ENCODE results near the gene EIF2B5. TPM values are rescaled to one million over a fixed set of nuclear protein-coding genes. Genes with fewer than 3 reads are reported as not detected.
A peak's percentile ranks its signal among the peaks of the same experiment; 100 is the strongest.

The EIF2B5 gene
- total and polyA plus RNA-seq, 2 of the 13 experiments (the other 11 are each of a cell fraction or from before 2014, with no cell fraction given), result 38.4 to 60.2 TPM

GRCh38 chr3:184155644-184156521, 20.7 kb downstream of the EIF2B5 start (continued):
- TF ChIP-seq MEF2D (CRISPR knock-in tag; IDR thresholded peaks at IDR 0.05) (0 out of 2 replicates have a peak, but pooled peaks have one; percentile 17), ZZZ3 (CRISPR knock-in tag; IDR thresholded peaks at IDR 0.05; ENCODE audit: borderline replicate concordance) (no peak), DNMT1 (CRISPR knock-in tag; IDR thresholded peaks at IDR 0.05) (0 out of 2 replicates have a peak, but pooled peaks have one; percentile 31), ZC3H13 (CRISPR knock-in tag; IDR thresholded peaks at IDR 0.05) (peak; percentile 60; the same call in 1 of the 2 replicates), POLR2AphosphoS5 (IDR thresholded peaks at IDR 0.05; ENCODE audit: low read depth, low read length) (peak; percentile 73), PITX1 (CRISPR knock-in tag; IDR thresholded peaks at IDR 0.05) (no peak), ESRRA (CRISPR knock-in tag; IDR thresholded peaks at IDR 0.05; ENCODE audit: low read depth) (no peak), SRY (CRISPR knock-in tag; IDR thresholded peaks at IDR 0.05) (peak; percentile 60; the same call in 1 of the 2 replicates), YEATS4 (CRISPR knock-in tag; IDR thresholded peaks at IDR 0.05; ENCODE audit: borderline replicate concordance) (peak; percentile 28), ZNF446 (CRISPR knock-in tag; IDR thresholded peaks at IDR 0.05) (0 out of 2 replicates have a peak, but pooled peaks have one; percentile 35), SALL2 (CRISPR knock-in tag; IDR thresholded peaks at IDR 0.05) (peak; percentile 46; the same call in 1 of the 2 replicates), MATR3 (CRISPR knock-in tag; IDR thresholded peaks at IDR 0.05) (no peak), RFX5 (IDR thresholded peaks at IDR 0.05; ENCODE audit: low read depth, low read length) (no peak), NONO (IDR thresholded peaks at IDR 0.05) (no peak), NONO (CRISPR knock-in tag; conservative IDR thresholded peaks at IDR 0.05) (peak; percentile 43), ZNF703 (CRISPR knock-in tag; IDR thresholded peaks at IDR 0.05; ENCODE audit: borderline replicate concordance) (0 out of 2 replicates have a peak, but pooled peaks have one; percentile 28), ZNF839 (CRISPR knock-in tag; IDR thresholded peaks at IDR 0.05; ENCODE audit: borderline replicate concordance) (no peak), PAXIP1 (CRISPR knock-in tag; conservative IDR thresholded peaks at IDR 0.05) (peak; percentile 59; the same call in 1 of the 2 replicates), MYPOP (CRISPR knock-in tag; IDR thresholded peaks at IDR 0.05) (peak; percentile 69), ZKSCAN8 (CRISPR knock-in tag; IDR thresholded peaks at IDR 0.05; ENCODE audit: borderline replicate concordance) (no peak), HNF1B (CRISPR knock-in tag; IDR thresholded peaks at IDR 0.05) (peak; percentile 31; the same call in 1 of the 2 replicates), KDM5B (CRISPR knock-in tag; IDR thresholded peaks at IDR 0.05; ENCODE audit: borderline replicate concordance) (0 out of 2 replicates have a peak, but pooled peaks have one; percentile 22), TBP (CRISPR knock-in tag; IDR thresholded peaks at IDR 0.05) (no peak)
